PC-9 (cell line): ENCODE measurements around the gene ARHGDIB.

Experiments used
- CTCF ChIP-seq: fragments of 200-600 bp; sonication (generic); conservative IDR thresholded peaks from 2 replicates; pipeline ENCODE4 v1.6.1; 2017; ENCODE audit warnings: mixed run types, antibody characterized with exemption, mild to moderate bottlenecking, moderate library complexity
- EZH2 ChIP-seq: fragments of 200-600 bp; sonication (generic); IDR thresholded peaks from 2 replicates; pipeline ENCODE4 v1.8.0; 2017; ENCODE audit warnings: antibody characterized with exemption, low read depth

GRCh38 chr12:14924541-14924940, 36.9 kb downstream of the ARHGDIB start:
- TF ChIP-seq CTCF (no peak), EZH2 (no peak)
